A673 (cell line): Measurements from ENCODE around the gene STIM1.

Experiments used
- EZH2 ChIP-seq: fragments of 200-600 bp; sonication (generic); IDR thresholded peaks from 2 replicates; pipeline ENCODE4 v1.6.1; 2017; ENCODE audit warnings: borderline replicate concordance, low read depth, mild to moderate bottlenecking, mixed read lengths, antibody characterized with exemption, low read length; ENCODE audit not compliant: poor library complexity, severe bottlenecking
- TF ChIP-seq, protein P1 (sequence below): fragments of 300-800, 200-600 bp; sonication (generic); conservative IDR thresholded peaks from 2 replicates; pipeline ENCODE4 v1.5.1; 2017; ENCODE audit warnings: low read depth, mild to moderate bottlenecking, antibody characterized with exemption, low read length, moderate library complexity, mixed read lengths

DNA sequence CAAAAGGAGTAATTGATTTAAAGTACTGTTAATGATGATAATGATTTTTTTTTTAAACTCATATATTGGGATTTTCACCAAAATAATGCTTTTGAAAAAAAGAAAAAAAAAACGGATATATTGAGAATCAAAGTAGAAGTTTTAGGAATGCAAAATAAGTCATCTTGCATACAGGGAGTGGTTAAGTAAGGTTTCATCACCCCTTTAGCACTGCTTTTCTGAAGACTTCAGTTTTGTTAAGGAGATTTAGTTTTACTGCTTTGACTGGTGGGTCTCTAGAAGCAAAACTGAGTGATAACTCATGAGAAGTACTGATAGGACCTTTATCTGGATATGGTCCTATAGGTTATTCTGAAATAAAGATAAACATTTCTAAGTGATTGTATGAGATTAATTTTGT lies 283.0 kb downstream of the STIM1 start:
- TF ChIP-seq, protein P1, sequence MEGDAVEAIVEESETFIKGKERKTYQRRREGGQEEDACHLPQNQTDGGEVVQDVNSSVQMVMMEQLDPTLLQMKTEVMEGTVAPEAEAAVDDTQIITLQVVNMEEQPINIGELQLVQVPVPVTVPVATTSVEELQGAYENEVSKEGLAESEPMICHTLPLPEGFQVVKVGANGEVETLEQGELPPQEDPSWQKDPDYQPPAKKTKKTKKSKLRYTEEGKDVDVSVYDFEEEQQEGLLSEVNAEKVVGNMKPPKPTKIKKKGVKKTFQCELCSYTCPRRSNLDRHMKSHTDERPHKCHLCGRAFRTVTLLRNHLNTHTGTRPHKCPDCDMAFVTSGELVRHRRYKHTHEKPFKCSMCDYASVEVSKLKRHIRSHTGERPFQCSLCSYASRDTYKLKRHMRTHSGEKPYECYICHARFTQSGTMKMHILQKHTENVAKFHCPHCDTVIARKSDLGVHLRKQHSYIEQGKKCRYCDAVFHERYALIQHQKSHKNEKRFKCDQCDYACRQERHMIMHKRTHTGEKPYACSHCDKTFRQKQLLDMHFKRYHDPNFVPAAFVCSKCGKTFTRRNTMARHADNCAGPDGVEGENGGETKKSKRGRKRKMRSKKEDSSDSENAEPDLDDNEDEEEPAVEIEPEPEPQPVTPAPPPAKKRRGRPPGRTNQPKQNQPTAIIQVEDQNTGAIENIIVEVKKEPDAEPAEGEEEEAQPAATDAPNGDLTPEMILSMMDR, result no peak
- no peak for TF ChIP-seq EZH2
